Left forelimb (tissue), 1 donor: ENCODE data around the gene HAVCR2.
A peak's percentile ranks its signal among the peaks of the same experiment; 100 is the strongest.

Experiments
- DNase-seq: peaks from one replicate; pipeline ENCODE4 v3.0.0-alpha.2; 2018; ENCODE audit warnings: low spot score

The HAVCR2 gene

GRCh38 chr5:157108976-157109375, at the start of gene HAVCR2:
Gene HAVCR2, minus strand, starts transcription at chr5:157109044. Its CDS starts 61 bp downstream, at chr5:157108983.
- DNase-seq = no peak

DNA sequence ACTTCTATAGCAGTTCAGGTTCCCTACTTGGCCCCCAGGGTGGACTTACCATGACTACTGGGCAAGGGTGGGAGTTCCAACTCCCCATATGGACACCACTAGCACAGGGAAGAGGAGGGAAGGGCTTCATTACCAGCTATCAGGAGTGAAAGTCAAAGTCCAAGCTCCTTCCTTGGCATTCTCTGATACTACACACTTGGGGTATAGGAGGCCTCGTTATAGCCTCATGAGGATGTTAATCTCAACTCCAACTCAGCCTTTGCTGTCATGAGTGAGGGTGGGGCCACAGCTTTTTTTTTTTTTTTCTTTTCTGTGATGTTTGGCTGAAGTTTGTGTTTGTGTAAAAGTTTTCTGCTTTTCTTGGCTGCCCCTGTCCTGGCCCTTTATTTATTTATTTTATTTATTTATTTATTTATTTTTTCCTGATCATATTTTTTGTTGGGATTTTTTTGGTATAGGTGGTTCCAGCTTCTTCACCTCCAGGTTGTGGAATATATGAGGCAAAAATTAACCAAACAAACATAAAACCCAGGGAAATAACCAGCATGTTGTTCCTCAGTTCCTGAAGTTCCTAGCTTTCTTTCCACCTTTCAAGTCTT, 48.5 kb upstream of the HAVCR2 start:
- DNase-seq = no peak

- no peak for DNase-seq
These were observed 46.5 kb upstream of the HAVCR2 start for GRCh38 chr5:157155297-157155696.

GRCh38 chr5:157150995-157151394, 42.2 kb upstream of the HAVCR2 start:
- DNase-seq = no peak

GRCh38 chr5:157148734-157149615, 40.1 kb upstream of the HAVCR2 start:
- no peak for DNase-seq

DNA sequence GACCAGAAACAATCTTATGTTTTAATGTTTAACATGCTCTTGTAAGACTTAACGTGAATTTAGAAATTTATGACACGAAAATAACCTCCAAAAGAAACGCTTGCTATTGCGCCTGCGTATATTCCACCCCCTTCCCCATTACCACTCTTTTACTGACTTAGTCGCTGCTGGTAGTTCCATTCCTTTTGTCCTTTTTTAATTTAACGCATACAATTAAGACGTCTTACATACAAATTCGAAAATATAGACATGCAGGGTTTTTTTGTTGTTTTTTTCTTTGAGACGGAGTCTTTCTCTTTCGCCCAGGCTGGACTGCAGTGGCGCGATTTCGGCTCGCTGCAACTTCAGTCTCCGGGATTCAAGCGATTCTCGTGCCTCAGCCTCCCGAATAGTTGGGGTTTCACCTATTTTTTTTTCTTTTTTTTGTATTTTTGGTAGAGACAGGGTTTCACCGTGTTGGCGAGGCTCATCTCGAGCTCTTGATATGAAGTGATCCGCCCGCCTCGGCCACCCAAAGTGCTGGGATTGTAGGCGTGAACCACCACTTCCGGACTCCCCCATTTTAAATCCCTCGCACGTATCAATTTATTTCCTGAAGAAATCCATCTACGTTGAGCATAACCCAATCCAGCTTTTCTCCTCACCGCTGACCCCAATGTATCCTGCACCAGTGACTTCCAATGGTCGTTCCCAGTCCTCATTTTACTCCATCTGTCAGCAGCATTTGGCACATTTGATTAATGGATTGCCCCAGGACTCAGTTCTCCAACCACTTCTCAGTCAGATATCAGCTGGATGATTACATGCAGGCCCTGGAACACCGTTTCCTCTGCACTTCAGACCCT, 34.5 kb upstream of the HAVCR2 start:
- peak; percentile 70 for DNase-seq

DNA sequence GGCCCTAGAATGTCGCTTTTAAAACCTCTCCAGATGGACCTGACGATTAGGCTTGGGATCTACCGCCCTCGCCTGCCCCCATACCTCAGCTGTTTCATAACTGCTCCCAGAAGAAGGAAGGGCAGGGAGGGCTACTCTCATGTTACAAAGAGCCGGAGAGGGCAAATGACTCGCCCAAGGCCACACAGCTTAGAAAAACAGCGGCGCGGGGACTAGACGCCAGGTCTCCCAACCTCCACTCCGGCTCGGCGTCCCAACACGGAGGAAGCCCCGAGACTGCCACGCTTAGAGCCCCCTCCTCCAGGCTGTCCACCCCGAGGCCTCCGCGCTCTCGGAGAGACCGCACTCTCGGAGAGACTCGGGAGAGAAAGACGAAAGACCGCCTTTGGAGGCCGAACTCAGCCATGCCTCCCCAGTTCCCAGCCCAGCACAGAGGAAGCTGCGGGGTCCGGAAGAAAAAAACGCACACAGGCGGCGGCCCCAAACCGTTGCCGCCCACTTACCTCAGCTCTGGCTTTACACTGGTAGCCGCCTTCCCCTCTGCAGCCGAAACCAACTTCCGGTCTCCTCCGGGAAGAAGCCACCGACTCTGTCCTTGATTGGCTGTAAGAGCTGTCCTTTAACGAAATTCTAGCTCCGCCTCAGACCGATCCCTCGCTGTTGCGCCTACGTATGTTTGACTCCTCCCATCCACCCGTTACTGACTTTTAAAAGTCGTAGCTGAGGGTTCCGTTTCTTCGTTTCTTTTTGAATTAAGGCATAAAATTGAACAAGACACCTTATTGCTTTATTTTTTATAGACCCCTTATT, 33.7 kb upstream of the HAVCR2 start, which contains the start of gene MED7:
TSS of gene MED7 (minus strand) at position 549 of the 810 bp plus-strand sequence. CDS start 3,434 bp downstream, outside the sequence.
- peak; percentile 92 for DNase-seq

GRCh38 chr5:157137691-157138090, 28.8 kb upstream of the HAVCR2 start:
- no peak for DNase-seq

- DNase-seq = no peak
These were observed 23.4 kb upstream of the HAVCR2 start for GRCh38 chr5:157132281-157132612.

- no peak for DNase-seq
These were observed 22.1 kb upstream of the HAVCR2 start for GRCh38 chr5:157130925-157131324.

GRCh38 chr5:157121709-157122108, 12.9 kb upstream of the HAVCR2 start:
- DNase-seq = no peak

DNA sequence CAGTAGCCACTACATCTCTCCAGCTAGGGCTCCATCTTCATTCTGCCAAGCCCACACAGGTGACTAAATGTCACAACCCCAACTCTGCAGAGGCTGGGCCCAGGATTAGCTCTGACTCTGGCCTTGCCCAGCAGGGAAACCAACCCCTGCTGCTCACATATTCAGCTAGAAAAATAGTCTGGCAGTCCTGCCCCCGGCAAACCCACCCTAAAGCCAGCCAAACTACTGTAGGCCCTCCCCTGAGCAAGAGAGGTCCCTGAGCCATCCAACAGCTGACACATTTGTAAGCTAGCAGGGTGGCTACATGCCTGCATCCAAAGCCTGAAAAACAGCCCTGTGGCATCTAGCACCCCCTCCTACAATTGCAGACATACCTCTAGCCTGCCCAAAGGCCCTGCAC, 11.3 kb upstream of the HAVCR2 start:
- DNase-seq = no peak

- DNase-seq = no peak
These were observed 7.7 kb upstream of the HAVCR2 start for GRCh38 chr5:157116483-157116954.

DNA sequence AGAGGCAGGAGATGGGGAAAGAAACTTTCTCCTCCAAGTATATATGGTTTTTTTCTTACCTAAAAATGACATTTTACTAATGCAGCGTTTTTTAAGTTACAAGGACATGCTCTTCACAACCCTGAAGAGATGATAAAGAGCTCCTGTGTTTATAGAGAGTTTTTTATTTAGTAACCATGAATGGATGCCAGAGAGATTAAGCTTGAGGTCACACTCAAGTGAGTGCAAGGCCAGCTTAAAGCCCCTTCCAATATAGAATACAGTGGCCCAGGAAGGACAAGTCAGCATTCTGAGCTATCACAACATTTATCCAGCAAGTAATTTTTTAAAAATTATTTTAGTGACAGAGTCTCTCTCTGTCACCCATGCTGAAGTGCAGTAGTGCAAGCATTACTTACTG, 6.7 kb upstream of the HAVCR2 start:
- DNase-seq = no peak

DNA sequence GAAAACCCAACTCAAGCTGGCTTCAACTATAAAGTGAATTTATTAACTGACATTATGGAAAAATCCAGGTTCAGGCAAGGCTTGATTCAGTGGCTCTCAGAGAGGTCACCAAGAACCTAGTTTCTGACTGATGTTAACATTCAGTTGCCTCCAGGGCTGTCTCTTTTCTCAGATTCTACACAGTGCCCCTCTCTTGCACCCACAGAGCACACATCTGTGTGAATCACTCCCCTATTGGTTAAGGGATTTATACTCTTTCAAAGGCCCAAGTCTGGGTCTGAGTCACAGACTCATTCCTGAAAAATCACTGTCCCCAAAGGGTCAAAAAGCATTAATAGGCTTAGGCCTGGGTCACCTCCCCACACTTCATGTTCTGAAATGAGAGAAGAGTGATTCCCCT, 6.2 kb upstream of the HAVCR2 start:
- DNase-seq = no peak

DNA sequence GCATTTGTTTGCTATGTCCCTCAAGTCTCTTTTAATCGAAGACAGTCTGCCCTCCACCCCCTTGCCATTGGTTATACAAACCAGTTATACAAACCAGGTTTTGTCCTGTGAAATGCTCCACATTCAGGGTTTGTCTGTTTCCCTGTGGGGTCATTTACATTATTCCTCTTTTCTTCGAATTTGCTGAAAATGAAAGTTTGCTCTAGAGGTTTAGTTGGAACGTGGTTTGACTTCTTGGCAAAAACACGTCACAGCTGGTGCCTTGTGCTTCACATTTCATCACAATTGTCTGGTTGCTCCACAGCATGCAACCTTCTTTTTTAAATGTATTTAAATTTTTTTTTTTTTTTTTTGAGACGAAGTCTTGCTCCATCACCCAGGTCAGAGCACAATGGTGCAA, 4.2 kb upstream of the HAVCR2 start:
- DNase-seq = no peak

- no peak for DNase-seq
These were observed 900 bp upstream of the HAVCR2 start for GRCh38 chr5:157109744-157110143.

GRCh38 chr5:157107508-157107907, 1.3 kb downstream of the HAVCR2 start:
- DNase-seq = no peak

- no peak for DNase-seq
These were observed 2.0 kb downstream of the HAVCR2 start for GRCh38 chr5:157106630-157107461.

GRCh38 chr5:157100140-157100679, 8.6 kb downstream of the HAVCR2 start:
- DNase-seq = no peak
